Muscle of leg (tissue), 11 donors: Measurements from ENCODE around the gene ZGRF1. TPM values are rescaled to one million over a fixed set of nuclear protein-coding genes. Genes with fewer than 3 reads are reported as not detected.
"Not testable (repeated sequence)": the region's sequence is repeated elsewhere in the genome, so short reads cannot be mapped to it uniquely, and the experiment has no call there.

Experiments
- DNase-seq: peaks from one replicate; pipeline ENCODE4 v3.0.0; 2013
- H3K27ac ChIP-seq: one replicate; pipeline ENCODE4 v1.5.1; 2013; ENCODE audit warnings: mild to moderate bottlenecking, low read length, control low read depth
- H3K27me3 ChIP-seq: one replicate; pipeline ENCODE4 v1.6.1; 2013; ENCODE audit warnings: low read length; ENCODE audit not compliant: control insufficient read depth, insufficient read depth
- H3K36me3 ChIP-seq: one replicate; pipeline ENCODE4 v1.6.1; 2013; ENCODE audit warnings: low read length; ENCODE audit not compliant: control insufficient read depth, insufficient read depth
- H3K4me1 ChIP-seq: one replicate; pipeline ENCODE4 v1.6.1; 2013; ENCODE audit warnings: low read length; ENCODE audit not compliant: control insufficient read depth, insufficient read depth
- H3K4me3 ChIP-seq: one replicate; pipeline ENCODE4 v1.5.1; 2013; ENCODE audit warnings: low read length, control low read depth
- H3K9me3 ChIP-seq: replicated peaks from 2 replicates; pipeline ENCODE4 v1.6.1; 2013; ENCODE audit warnings: low read depth, low read length; ENCODE audit not compliant: control insufficient read depth
- WGBS: methylation state at CpG from one replicate; pipeline ENCODE4 v1.1.5; 2013; ENCODE audit warnings: missing lambda C conversion rate; ENCODE audit not compliant: insufficient coverage; 5-methylcytosine and 5-hydroxymethylcytosine counted together
- polyA plus RNA-seq, 8 donors: library from polyadenylated mRNA; unstranded; fragments of 120-200 nt; gene quantifications; one replicate each; pipeline versions ENCODE4 v1.2.1 to v1.2.3, GENCODE V29; 2013; ENCODE audit warnings: inconsistent platforms in 1 of 8, low replicate concordance in 1 of 8; ENCODE audit not compliant: insufficient read length in 8 of 8, insufficient read depth in 1 of 8
- total RNA-seq: library from RNA; stranded (reverse); fragments of 120-200 nt; gene quantifications from one replicate; pipeline ENCODE4 v1.2.4, GENCODE V29; 2013

The ZGRF1 gene
- total and polyA plus RNA-seq, 9 donors: 6.2 to 13.8 (median 8.8) TPM

DNA sequence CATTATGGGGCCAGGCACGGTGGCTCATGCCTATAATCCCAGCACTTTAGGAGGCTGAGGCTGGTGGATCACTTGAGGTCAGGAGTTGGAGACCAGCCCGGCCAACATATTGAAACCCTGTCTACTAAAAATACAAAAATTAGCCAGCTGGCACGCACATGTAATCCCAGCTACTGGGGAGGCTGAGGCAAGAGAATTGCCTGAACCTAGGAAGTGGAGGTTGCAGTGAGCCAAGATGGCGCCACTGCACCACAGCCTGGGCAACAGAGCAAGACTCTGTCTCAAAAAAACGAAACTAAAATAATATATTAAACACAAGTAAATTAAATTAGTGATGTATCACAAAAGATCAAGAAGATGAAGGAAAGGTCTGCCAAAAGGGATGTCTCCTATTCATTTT, 19.4 kb upstream of the ZGRF1 start:
- H3K36me3 ChIP-seq: peaks cover 22% of the 10 kb centered on the region

DNA sequence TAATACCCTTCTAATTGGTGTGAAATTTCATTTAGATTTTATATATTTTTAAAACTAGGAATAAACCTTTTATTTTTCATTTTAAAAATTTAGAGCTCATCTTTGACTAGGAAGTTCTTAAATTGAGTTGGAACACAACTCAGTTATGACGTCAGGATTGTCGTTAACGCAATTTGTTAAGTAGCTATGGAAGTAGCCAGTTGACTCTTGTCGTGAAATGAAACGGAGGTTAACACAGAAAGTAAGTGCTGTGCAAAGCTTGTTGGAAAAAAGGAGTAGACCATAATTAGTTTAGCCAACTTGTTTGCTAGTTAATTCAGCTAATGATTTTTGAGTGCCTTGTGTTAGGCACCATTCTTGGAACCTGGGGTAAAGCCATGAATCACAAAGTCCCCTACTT, 18.6 kb upstream of the ZGRF1 start:
- Histone ChIP-seq H3K4me1 (no peaks in the 10 kb centered on the region), H3K27me3 (no peaks in the 10 kb centered on the region), H3K4me3 (no peak overlapping the region), H3K27ac (no peak overlapping the region), H3K36me3 (peaks cover 24% of the 10 kb centered on the region), H3K9me3 (no peaks in the 10 kb centered on the region)
- no peak for DNase-seq
- WGBS: 63% methylated on average over 5 of the region's 5 CpGs

More for the DNA sequence above, 19.4 kb upstream of the ZGRF1 start:
- not testable (repeated sequence) for DNase-seq, H3K27me3 ChIP-seq, H3K4me1 ChIP-seq, H3K27ac ChIP-seq, H3K9me3 ChIP-seq, H3K4me3 ChIP-seq
- WGBS: no CpG with 5 or more reads among the region's 5 CpGs

DNA sequence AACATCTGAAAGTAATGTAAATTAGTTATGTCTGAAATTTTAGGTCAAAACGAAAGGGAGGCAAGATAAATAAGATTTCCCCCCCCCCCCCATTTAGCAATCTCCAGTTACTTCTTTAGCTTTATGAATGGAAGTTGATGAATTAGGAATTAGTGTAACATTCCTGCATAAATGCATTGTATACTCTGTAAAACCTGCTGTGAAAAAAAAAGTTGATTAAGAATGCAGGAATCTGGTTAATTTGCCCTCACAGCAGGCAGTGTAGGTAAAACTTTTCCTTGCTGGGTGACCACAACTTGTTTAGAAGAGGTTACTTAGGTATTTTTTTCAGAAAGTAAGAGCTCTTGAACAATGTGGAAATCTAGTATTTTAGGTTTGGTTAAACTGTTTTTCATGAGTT, 15.5 kb upstream of the ZGRF1 start:
- no CpG with 5 or more reads among the region's 1 CpG for WGBS
- H3K4me1 ChIP-seq: no peaks in the 10 kb centered on the region
- no peak for DNase-seq
- no peaks in the 10 kb centered on the region for H3K27me3 ChIP-seq
- no peak overlapping the region for H3K27ac ChIP-seq
- H3K36me3 ChIP-seq: peaks cover 29% of the 10 kb centered on the region
- no peaks in the 10 kb centered on the region for H3K9me3 ChIP-seq
- no peak overlapping the region for H3K4me3 ChIP-seq

DNA sequence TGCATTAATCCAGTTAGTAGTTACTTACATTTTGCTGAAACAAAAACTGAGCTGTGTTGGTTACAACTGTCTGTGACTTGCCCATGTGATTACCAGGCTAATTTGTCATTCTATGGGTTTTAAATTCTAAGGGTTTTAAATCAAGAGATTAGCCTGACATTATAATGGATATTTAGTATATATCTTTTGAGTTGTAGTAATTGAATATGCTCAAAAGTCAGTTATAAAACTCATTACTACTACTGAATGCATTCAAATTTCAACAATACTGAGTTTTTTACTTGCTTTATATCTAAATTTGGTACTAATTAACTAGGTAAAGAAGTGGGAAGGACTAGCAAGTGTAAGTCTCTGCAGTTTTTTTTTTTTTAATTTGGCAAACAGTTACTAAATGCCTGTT, 14.9 kb upstream of the ZGRF1 start:
- H3K36me3 ChIP-seq: peaks cover 30% of the 10 kb centered on the region
- H3K4me3 ChIP-seq: no peak overlapping the region
- no peaks in the 10 kb centered on the region for H3K9me3 ChIP-seq
- H3K4me1 ChIP-seq: no peaks in the 10 kb centered on the region
- no peak for DNase-seq
- H3K27me3 ChIP-seq: no peaks in the 10 kb centered on the region
- H3K27ac ChIP-seq: no peak overlapping the region

DNA sequence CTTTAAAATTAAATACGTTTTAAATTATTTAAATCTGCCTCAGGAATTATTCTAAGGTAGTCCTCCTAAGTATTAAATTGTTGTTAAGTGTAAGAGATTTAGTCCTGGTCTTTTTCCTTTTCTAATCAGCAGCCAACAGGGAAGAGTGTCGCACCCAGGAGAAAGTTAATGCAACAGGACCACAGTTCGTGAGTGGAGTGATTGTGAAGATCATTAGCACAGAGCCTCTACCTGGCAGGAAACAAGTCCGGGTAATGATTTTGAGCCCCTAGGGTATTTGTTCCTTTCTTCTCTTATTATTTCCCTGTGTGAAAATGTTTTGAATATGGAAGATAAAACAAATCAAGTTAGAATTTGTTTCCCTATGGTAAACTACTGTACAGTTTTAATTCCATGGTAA, 13.6 kb upstream of the ZGRF1 start:
- H3K27me3 ChIP-seq: no peaks in the 10 kb centered on the region
- H3K4me1 ChIP-seq: no peaks in the 10 kb centered on the region
- no peak overlapping the region for H3K27ac ChIP-seq
- no CpG with 5 or more reads among the region's 4 CpGs for WGBS
- H3K36me3 ChIP-seq: peaks cover 36% of the 10 kb centered on the region
- no peaks in the 10 kb centered on the region for H3K9me3 ChIP-seq
- DNase-seq: no peak
- H3K4me3 ChIP-seq: no peak overlapping the region

DNA sequence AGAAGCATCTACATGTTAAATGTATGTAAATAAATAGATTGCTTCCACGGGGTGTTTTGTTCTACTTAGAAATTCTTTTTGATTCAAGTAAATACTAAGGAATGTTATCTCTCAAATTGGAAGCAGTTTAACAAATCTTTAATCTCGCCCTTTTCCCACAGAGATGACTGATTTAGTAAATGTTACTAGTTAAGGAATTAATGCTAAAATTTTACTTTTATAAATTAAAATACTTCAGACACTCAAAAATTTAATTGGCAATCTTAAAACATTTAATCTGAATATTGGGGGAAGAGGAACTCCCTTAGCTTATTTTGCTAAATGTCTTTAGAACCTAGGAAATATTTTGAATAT, 12.3 kb upstream of the ZGRF1 start:
- Histone ChIP-seq H3K9me3 (no peaks in the 10 kb centered on the region), H3K36me3 (peaks cover 34% of the 10 kb centered on the region), H3K4me3 (no peak overlapping the region), H3K4me1 (no peaks in the 10 kb centered on the region), H3K27ac (no peak overlapping the region), H3K27me3 (no peaks in the 10 kb centered on the region)
- WGBS: no CpG with 5 or more reads among the region's 2 CpGs
- DNase-seq: no peak

DNA sequence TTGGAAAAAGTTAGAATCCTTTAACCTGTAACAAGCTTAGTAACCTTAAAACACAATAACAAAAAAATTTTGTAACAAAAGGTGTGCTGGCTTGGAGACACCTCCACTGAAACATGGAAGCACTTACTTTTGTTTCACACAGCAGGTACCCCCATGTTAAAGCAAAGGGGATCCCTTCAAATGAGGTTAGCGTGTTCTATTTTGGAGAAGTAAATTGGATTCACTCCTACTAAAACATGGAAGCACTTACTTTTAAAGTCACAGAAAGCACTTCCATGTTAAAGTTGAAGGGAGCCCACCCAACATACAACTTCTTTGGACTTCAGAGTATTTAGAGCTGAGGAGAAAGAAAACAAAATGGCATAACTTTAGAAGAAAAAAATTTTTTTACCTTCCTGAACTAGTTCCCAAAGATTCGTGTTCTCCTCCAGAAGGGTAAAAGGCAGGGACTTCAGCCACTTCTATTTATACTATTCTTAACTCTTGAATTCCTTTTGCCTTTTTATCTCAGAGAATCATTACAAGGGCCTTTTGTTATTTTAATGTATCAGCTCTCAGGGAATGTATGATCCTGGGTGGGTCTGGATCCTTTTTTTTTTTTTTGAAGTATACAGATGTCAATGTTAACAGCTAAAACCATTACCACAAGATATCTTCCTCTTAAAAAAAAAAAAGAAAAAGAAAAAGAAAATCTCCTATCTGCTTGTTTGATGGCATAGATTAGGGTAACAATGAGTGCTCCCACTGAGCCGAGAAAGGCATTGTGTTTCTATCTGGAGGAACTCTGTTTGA, 11.8 kb upstream of the ZGRF1 start:
- H3K4me3 ChIP-seq: no peak overlapping the region
- H3K27ac ChIP-seq: no peak overlapping the region
- H3K27me3 ChIP-seq: no peaks in the 10 kb centered on the region
- peaks cover 33% of the 10 kb centered on the region for H3K36me3 ChIP-seq
- DNase-seq: no peak
- no peaks in the 10 kb centered on the region for H3K9me3 ChIP-seq
- WGBS: no CpG with 5 or more reads among the region's 3 CpGs
- no peaks in the 10 kb centered on the region for H3K4me1 ChIP-seq

DNA sequence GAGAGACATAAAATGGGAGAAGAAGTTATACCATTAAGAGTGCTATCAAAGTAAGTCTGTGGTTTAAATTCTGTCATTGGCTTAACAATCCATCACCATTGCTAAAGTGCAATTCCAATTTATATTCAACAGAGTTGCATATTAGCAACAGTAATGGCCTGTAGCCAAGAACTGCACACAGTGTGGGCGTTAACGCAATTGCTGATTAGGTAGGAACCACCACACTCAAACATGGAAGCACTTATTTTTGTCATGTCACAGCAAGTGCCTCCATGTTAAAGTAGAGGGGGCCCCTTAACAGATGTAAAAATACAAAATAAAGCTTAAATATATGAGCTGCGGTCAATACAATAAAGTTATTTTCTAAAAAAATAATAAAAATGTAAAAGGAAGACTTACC, 11.1 kb upstream of the ZGRF1 start:
- Histone ChIP-seq H3K4me3 (no peak overlapping the region), H3K9me3 (no peaks in the 10 kb centered on the region), H3K27ac (no peak overlapping the region), H3K36me3 (peaks cover 27% of the 10 kb centered on the region), H3K4me1 (no peaks in the 10 kb centered on the region), H3K27me3 (no peaks in the 10 kb centered on the region)
- WGBS: no CpG with 5 or more reads among the region's 3 CpGs
- DNase-seq: peak; percentile 5

DNA sequence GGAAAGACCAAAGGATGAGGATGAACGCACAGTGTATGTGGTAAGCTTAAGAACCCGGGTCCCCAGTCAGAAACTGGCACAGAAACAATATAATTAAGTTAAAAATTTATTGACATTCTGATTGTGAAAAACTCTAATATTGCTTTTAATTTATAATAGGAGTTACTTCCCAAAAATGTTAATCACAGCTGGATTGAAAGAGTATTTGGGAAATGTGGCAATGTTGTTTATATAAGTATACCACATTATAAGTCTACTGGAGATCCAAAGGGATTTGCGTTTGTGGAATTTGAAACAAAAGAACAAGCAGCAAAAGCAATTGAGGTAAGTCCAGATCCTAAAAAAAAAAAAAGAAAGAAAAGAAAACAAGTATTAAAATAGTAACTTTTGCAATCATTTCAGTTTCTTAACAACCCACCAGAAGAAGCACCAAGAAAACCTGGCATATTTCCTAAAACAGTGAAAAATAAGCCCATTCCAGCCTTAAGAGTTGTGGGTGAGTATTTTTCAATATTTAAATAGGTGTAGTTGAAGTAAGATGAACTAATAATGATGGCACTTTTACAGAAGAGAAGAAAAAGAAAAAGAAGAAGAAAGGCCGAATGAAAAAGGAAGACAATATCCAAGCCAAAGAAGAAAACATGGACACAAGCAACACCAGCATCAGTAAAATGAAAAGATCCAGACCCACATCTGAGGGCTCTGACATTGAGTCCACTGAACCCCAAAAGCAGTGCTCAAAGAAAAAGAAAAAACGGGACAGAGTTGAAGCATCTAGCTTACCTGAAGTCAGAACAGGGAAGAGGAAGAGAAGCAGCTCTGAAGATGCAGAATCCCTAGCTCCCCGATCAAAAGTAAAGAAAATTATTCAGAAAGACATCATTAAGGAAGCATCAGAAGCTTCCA, 10.2 kb upstream of the ZGRF1 start:
- Histone ChIP-seq H3K27ac (no peak overlapping the region), H3K27me3 (no peaks in the 10 kb centered on the region), H3K9me3 (no peaks in the 10 kb centered on the region), H3K4me3 (no peak overlapping the region), H3K36me3 (peaks cover 27% of the 10 kb centered on the region), H3K4me1 (no peaks in the 10 kb centered on the region)
- WGBS: 17% methylated on average over 1 of the region's 6 CpGs
- DNase-seq: no peak

DNA sequence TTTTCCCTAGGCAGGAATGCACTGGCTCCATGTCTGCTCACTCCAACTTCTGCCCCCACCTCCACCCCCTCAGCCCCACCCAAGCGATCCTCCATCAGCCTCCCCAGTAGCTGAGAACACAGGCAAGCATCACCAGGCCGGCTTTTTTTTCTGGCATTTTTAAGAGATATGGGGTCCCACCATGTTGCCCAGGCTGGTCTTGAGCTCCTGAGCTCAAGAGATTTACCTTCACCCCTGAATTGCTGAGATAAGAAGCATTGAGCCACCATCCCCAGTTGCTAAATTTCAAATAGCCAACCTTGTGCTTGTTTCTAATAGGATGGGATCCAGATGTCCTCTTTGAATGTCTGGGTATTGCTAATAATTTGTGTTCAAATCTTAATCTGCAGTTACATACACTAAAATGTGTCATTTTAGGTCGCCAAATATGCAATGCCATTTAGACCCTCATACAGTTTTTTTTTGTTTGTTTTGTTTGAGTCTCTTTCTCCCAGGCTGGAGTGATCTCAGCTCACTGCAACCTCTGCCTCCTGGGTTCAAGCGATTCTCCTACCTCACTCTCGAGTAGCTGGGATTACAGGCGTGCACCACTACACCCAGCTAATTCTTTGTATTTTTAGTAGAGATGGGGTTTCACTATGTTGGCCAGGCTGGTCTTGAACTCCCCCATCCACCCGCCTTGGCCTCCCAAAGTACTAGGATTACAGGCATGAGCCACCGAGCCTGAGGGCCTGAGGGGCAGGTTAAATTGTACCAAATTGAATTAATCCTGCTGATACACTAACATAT, 9.0 kb upstream of the ZGRF1 start:
- 40% methylated on average over 1 of the region's 8 CpGs for WGBS
- Histone ChIP-seq H3K4me3 (no peak overlapping the region), H3K27me3 (no peaks in the 10 kb centered on the region), H3K4me1 (no peaks in the 10 kb centered on the region), H3K9me3 (no peaks in the 10 kb centered on the region), H3K27ac (no peak overlapping the region), H3K36me3 (peaks cover 27% of the 10 kb centered on the region)
- no peak for DNase-seq
